Endothelial cell of umbilical vein (primary cell): ENCODE results near the gene EDN2. TPM values are rescaled to one million over a fixed set of nuclear protein-coding genes. Genes with fewer than 3 reads are reported as not detected.

Source experiments
- BruUV-seq: library from RNA; stranded (reverse); fragments of 400-500 nt; replicated peaks from 2 replicates; lab custom pipeline; 2021; lab: Mats Ljungman, UMichigan
- CTCF ChIA-PET: fragments of 300-600, 350-600 bp; sonication (Branson Sonifier 250); formaldehyde crosslinking; loops from one replicate; lab custom pipeline; 2021; ENCODE audit warnings: antibody characterized with exemption, inconsistent platforms; lab: Charles Lee
- POLR2A ChIA-PET: fragments of 300-600, 350-600 bp; sonication (Branson Sonifier 250); formaldehyde crosslinking; loops from one replicate; lab custom pipeline; 2021; ENCODE audit warnings: antibody characterized with exemption, inconsistent platforms; lab: Charles Lee
- DNase-seq: peaks from one replicate; pipeline ENCODE4 v3.0.0-alpha.2; 2011; ENCODE audit warnings: low read depth, low spot score
- FAIRE-seq: peaks from 2 replicates; lab custom pipeline; 2011; peaks lifted over from hg19 to GRCh38; lab: Jason Lieb, UNC
- H2AFZ ChIP-seq: 2 replicates; pipeline ENCODE4 v1.6.0; 2012; ENCODE audit warnings: low read depth, low read length, control low read depth, inconsistent platforms
- H3K27ac ChIP-seq: 2 replicates; pipeline ENCODE4 v1.5.1; 2011; ENCODE audit warnings: low read depth, mild to moderate bottlenecking, control low read depth, low read length, moderate library complexity; ENCODE audit not compliant: insufficient read depth
- H3K27me3 ChIP-seq, 2 experiments: 2 replicates each; pipeline versions ENCODE4 v1.6.0 to v1.6.1; 2011; ENCODE audit warnings: low read length in 2 of 2, mixed read lengths in 1 of 2; ENCODE audit not compliant: control insufficient read depth in 2 of 2, insufficient read depth in 2 of 2
- H3K36me3 ChIP-seq, 2 experiments: 2 replicates in 1 of 2; 3 replicates in 1 of 2; pipeline ENCODE4 v1.5.1; 2011; ENCODE audit warnings: low read length in 2 of 2, mild to moderate bottlenecking in 1 of 2, moderate library complexity in 1 of 2; ENCODE audit not compliant: control insufficient read depth in 2 of 2, insufficient read depth in 2 of 2; ENCODE audit errors: extremely low read depth in 1 of 2
- H3K4me1 ChIP-seq: 3 replicates; pipeline ENCODE4 v1.5.1; 2011; ENCODE audit warnings: mild to moderate bottlenecking, low read length; ENCODE audit not compliant: control insufficient read depth, insufficient read depth; ENCODE audit errors: extremely low read depth
- H3K4me2 ChIP-seq: 2 replicates; pipeline ENCODE4 v1.6.1; 2011; ENCODE audit warnings: low read length, control low read depth, mixed read lengths; ENCODE audit not compliant: insufficient read depth
- H3K4me3 ChIP-seq, 3 experiments: fragments of 200-600 bp in 1 of 3; sonication (generic), shearing (Covaris generic) in 1 of 3; replicated peaks in 1 of 3; 2 replicates each; pipeline ENCODE4 v1.5.1; 2011 to 2016; ENCODE audit warnings: control low read depth in 3 of 3, low read length in 3 of 3, mild to moderate bottlenecking in 2 of 3, inconsistent platforms in 1 of 3, low read depth in 1 of 3, moderate library complexity in 1 of 3; ENCODE audit not compliant: insufficient read depth in 1 of 3
- H3K79me2 ChIP-seq: 2 replicates; pipeline ENCODE4 v1.6.0; 2012; ENCODE audit warnings: low read length, inconsistent platforms; ENCODE audit not compliant: control insufficient read depth, insufficient read depth
- H3K9ac ChIP-seq: replicated peaks from 2 replicates; pipeline ENCODE3; 2011; ENCODE audit warnings: low read length, control low read depth; ENCODE audit not compliant: insufficient read depth; ENCODE audit errors: extremely low read depth
- H3K9me1 ChIP-seq: replicated peaks from 3 replicates; pipeline ENCODE4 v1.6.0; 2011; ENCODE audit warnings: mild to moderate bottlenecking, low read length; ENCODE audit not compliant: control insufficient read depth, insufficient read depth; ENCODE audit errors: extremely low read depth
- H3K9me3 ChIP-seq: replicated peaks from 2 replicates; pipeline ENCODE4 v1.5.1; 2012; ENCODE audit warnings: low read length, inconsistent platforms; ENCODE audit not compliant: control insufficient read depth, insufficient read depth
- H4K20me1 ChIP-seq: replicated peaks from 2 replicates; pipeline ENCODE3; 2011; ENCODE audit warnings: mild to moderate bottlenecking, low read length; ENCODE audit not compliant: control insufficient read depth, insufficient read depth; ENCODE audit errors: extremely low read depth
- EZH2 ChIP-seq: IDR thresholded peaks from 2 replicates; pipeline ENCODE4 v1.6.1; 2012; ENCODE audit warnings: borderline replicate concordance, low read depth, mild to moderate bottlenecking, moderate library complexity, low read length, inconsistent platforms; ENCODE audit not compliant: severe bottlenecking
- FOS ChIP-seq: IDR thresholded peaks from 2 replicates; pipeline ENCODE4 v1.6.1; 2011; ENCODE audit warnings: mild to moderate bottlenecking, low read length, moderate library complexity, borderline replicate concordance; ENCODE audit not compliant: insufficient read depth
- GATA2 ChIP-seq: IDR thresholded peaks from 2 replicates; pipeline ENCODE4 v1.7.0; 2011; ENCODE audit warnings: low read depth, mild to moderate bottlenecking, moderate library complexity, mixed read lengths, low read length; ENCODE audit not compliant: insufficient read length, insufficient read depth
- JUN ChIP-seq: IDR thresholded peaks from 2 replicates; pipeline ENCODE4 v1.6.1; 2011; ENCODE audit warnings: borderline replicate concordance, low read depth; ENCODE audit not compliant: insufficient read length, insufficient read depth
- POLR2A ChIP-seq: IDR thresholded peaks from 2 replicates; pipeline ENCODE4 v1.6.1; 2012; ENCODE audit warnings: low read depth, mild to moderate bottlenecking, control low read depth, low read length
- POLR2AphosphoS5 ChIP-seq: IDR thresholded peaks from 2 replicates; pipeline ENCODE4 v1.6.1; 2012; ENCODE audit warnings: low read depth, mild to moderate bottlenecking, control low read depth, low read length, moderate library complexity; ENCODE audit not compliant: insufficient read depth
- dilution Hi-C: fragments of 300-500 bp; cut with MboI; formaldehyde crosslinking; loops from one replicate; pipeline ENCODE4 v1.15.0; 2019; ENCODE audit warnings: low sequenced_read_pairs; ENCODE audit not compliant: extremely low pct_ligation_motif_present
- intact Hi-C: fragments of 100-400 bp; cut with micrococcal nuclease; formaldehyde crosslinking; loops from one replicate; pipeline ENCODE4 v1.10.0; 2022
- polyA plus RNA-seq, 4 experiments: library from polyadenylated mRNA; depleted of rRNA in 3 of 4; stranded (reverse) in 3 of 4; unstranded in 1 of 4; fragments of >200 nt; gene quantifications; 2 replicates each; pipeline versions ENCODE4 v1.2.1 to v1.2.3, GENCODE V29; 2011 to 2012; ENCODE audit warnings: missing spikeins in 1 of 4
- total RNA-seq: library from RNA; stranded (reverse); gene quantifications from 2 replicates; pipeline ENCODE4 v1.2.3, GENCODE V29; 2021
- TF ChIP-seq, protein P1 (sequence below), 2 donors: IDR thresholded peaks; 1 replicate in 1 of 2; 2 replicates in 1 of 2; pipeline ENCODE4 v1.5.1; 2011; ENCODE audit warnings: low read length in 2 of 2, mild to moderate bottlenecking in 2 of 2, moderate library complexity in 2 of 2, control low read depth in 1 of 2, inconsistent platforms in 1 of 2, low read depth in 1 of 2; ENCODE audit not compliant: insufficient read depth in 1 of 2; ENCODE audit errors: extremely low read depth in 1 of 2

Gene EDN2
- total and polyA plus RNA-seq, 2 donors (not counting 3 experiments of a cell fraction or from before 2014, with no cell fraction given), result not detected

DNA sequence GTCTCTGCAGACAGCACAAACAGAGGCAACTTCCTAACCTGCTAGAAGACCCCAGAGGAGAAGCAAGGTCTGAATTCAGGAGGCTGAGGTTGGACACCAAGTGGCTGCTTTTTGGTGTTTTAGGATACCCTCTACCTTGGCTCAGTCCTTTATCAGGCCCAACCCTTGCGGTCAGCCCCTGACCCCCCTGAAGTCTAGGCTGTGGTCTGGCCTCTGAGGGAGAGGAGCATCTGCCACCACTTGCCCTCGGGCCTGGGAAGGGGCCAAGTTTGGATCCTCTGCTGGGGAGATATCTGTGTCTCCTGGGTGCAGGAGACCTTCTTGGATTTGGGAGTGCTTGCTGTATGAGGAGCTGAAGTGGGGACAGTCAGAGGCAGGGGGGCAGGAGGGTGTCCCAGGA lies 21.0 kb downstream of the EDN2 start:
- no peak overlapping the region for H2AFZ ChIP-seq
- TF ChIP-seq, protein P1, sequence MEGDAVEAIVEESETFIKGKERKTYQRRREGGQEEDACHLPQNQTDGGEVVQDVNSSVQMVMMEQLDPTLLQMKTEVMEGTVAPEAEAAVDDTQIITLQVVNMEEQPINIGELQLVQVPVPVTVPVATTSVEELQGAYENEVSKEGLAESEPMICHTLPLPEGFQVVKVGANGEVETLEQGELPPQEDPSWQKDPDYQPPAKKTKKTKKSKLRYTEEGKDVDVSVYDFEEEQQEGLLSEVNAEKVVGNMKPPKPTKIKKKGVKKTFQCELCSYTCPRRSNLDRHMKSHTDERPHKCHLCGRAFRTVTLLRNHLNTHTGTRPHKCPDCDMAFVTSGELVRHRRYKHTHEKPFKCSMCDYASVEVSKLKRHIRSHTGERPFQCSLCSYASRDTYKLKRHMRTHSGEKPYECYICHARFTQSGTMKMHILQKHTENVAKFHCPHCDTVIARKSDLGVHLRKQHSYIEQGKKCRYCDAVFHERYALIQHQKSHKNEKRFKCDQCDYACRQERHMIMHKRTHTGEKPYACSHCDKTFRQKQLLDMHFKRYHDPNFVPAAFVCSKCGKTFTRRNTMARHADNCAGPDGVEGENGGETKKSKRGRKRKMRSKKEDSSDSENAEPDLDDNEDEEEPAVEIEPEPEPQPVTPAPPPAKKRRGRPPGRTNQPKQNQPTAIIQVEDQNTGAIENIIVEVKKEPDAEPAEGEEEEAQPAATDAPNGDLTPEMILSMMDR (IDR thresholded peaks at IDR 0.05; ENCODE audit: extremely low read depth in 1 of 2, insufficient read depth in 1 of 2, low read depth in 1 of 2, low read length in 2 of 2), result no peak
- no peak for TF ChIP-seq POLR2AphosphoS5
- no peak for TF ChIP-seq JUN
- no peak for TF ChIP-seq EZH2
- no peak for TF ChIP-seq POLR2A
- no peak for TF ChIP-seq GATA2
- no peak for TF ChIP-seq FOS
- H3K79me2 ChIP-seq, result no peaks in the 10 kb centered on the region
- no peak overlapping the region for H3K4me3 ChIP-seq
- H3K9me3 ChIP-seq, result no peaks in the 10 kb centered on the region
- intact Hi-C loops, result no loop called here
- no TSS peak for BruUV-seq
- no peaks in the 10 kb centered on the region for H3K9me1 ChIP-seq
- H3K4me2 ChIP-seq, result no peak overlapping the region
- no peak overlapping the region for H3K27ac ChIP-seq
- no peak for FAIRE-seq
- no peak overlapping the region for H3K9ac ChIP-seq
- dilution Hi-C loops, result no loop called here
- peaks cover 0 to 7% of the 10 kb centered on the region in 2 experiments for H3K27me3 ChIP-seq
- H4K20me1 ChIP-seq, result no peaks in the 10 kb centered on the region
- ChIA-PET POLR2A (no interaction called here), CTCF (interaction anchor here (1.3 to 2.0 kb wide), 2 partner anchors 13 to 27 kb away, joined by 3 to 5 read pairs; no protein-coding TSS in a partner anchor)
- H3K36me3 ChIP-seq, result no peaks in the 10 kb centered on the region
- H3K4me1 ChIP-seq, result no peaks in the 10 kb centered on the region
- DNase-seq, result no peak
